CD4-positive, alpha-beta T cell (primary cell): Measurements from ENCODE around the gene PCSK1. TPM values are rescaled to one million over a fixed set of nuclear protein-coding genes. Genes with fewer than 3 reads are reported as not detected.

Source experiments
- ATAC-seq: fragments of 200-7000 bp; cut with Tn5 transposase; one replicate; pipeline ENCODE4 v1.10.0; 2022; ENCODE audit warnings: mild to moderate bottlenecking; ENCODE audit not compliant: poor library complexity
- CTCF ChIA-PET: fragments of 350-600 bp; sonication (Branson Sonifier 250); formaldehyde crosslinking; loops from one replicate; lab custom pipeline; 2021; ENCODE audit warnings: antibody characterized with exemption, inconsistent platforms; lab: Charles Lee
- POLR2A ChIA-PET: fragments of 350-600 bp; sonication (Branson Sonifier 250); formaldehyde crosslinking; loops from one replicate; lab custom pipeline; 2021; ENCODE audit warnings: antibody characterized with exemption, inconsistent platforms; lab: Charles Lee
- DNase-seq, 14 experiments: peaks; one replicate each; pipeline ENCODE4 v3.0.0-alpha.2; 2013 to 2020; ENCODE audit warnings: mixed read lengths in 2 of 14
- H3K27ac ChIP-seq, 2 donors: one replicate each; pipeline versions ENCODE4 v1.5.1 to v1.7.0; 2013; ENCODE audit warnings: low read length in 2 of 2, low read depth in 1 of 2, mild to moderate bottlenecking in 1 of 2
- H3K27me3 ChIP-seq, 2 experiments: 1 replicate in 1 of 2; 2 replicates in 1 of 2; pipeline versions ENCODE4 v1.6.1 to v1.7.0; 2013; ENCODE audit warnings: low read length in 2 of 2, control low read depth in 1 of 2, mild to moderate bottlenecking in 1 of 2, moderate library complexity in 1 of 2; ENCODE audit not compliant: insufficient read depth in 2 of 2, control insufficient read depth in 1 of 2
- H3K36me3 ChIP-seq: one replicate; pipeline ENCODE4 v1.6.1; 2013; ENCODE audit warnings: low read length, control low read depth; ENCODE audit not compliant: insufficient read depth
- H3K4me1 ChIP-seq: one replicate; pipeline ENCODE4 v1.6.1; 2013; ENCODE audit warnings: low read length, control low read depth; ENCODE audit not compliant: insufficient read depth
- H3K4me3 ChIP-seq: one replicate; pipeline ENCODE4 v1.5.1; 2013; ENCODE audit warnings: mild to moderate bottlenecking, low read length, moderate library complexity
- H3K9me3 ChIP-seq, 2 experiments: 1 replicate in 1 of 2; 2 replicates in 1 of 2; pipeline versions ENCODE4 v1.6.1 to v1.7.0; 2013; ENCODE audit warnings: low read length in 2 of 2, mild to moderate bottlenecking in 2 of 2, control low read depth in 1 of 2, moderate library complexity in 1 of 2; ENCODE audit not compliant: control insufficient read depth in 1 of 2, insufficient read depth in 1 of 2
- H3K27ac Mint-ChIP-seq: one replicate; pipeline ENCODE4 v1.8.0; 2020; ENCODE audit warnings: mixed read lengths
- H3K27me3 Mint-ChIP-seq: one replicate; pipeline ENCODE4 v1.8.0; 2021; ENCODE audit warnings: mixed read lengths
- H3K36me3 Mint-ChIP-seq: one replicate; pipeline ENCODE4 v1.8.0; 2021; ENCODE audit warnings: low read depth, mixed read lengths
- H3K4me1 Mint-ChIP-seq: one replicate; pipeline ENCODE4 v1.8.0; 2021; ENCODE audit warnings: low read depth, mixed read lengths
- H3K4me3 Mint-ChIP-seq: one replicate; pipeline ENCODE4 v1.8.0; 2020; ENCODE audit warnings: mild to moderate bottlenecking, mixed read lengths
- H3K9me3 Mint-ChIP-seq: one replicate; pipeline ENCODE4 v1.8.0; 2020; ENCODE audit warnings: mixed read lengths
- intact Hi-C, 2 experiments: fragments of 100-400 bp; cut with DNase I in 1 of 2; cut with micrococcal nuclease in 1 of 2; formaldehyde crosslinking; loops; one replicate each; pipeline versions ENCODE4 v1.15.1 to v1.9.0; 2023 to 2025; cut with DNase I, micrococcal nuclease
- total RNA-seq, 174 experiments: library from RNA in 2 of 174; stranded (reverse) in 2 of 174; gene quantifications; one replicate each; pipeline ENCODE4 v1.2.3 and lab custom pipeline; 2021 to 2026
- TF ChIP-seq, protein P1 (sequence below): fragments of 200-600 bp; IDR thresholded peaks from one replicate; pipeline ENCODE4 v1.8.0; 2022; ENCODE audit warnings: antibody characterized with exemption, mild to moderate bottlenecking

PCSK1 gene
- total RNA-seq, 2 experiments from 2014 or later, result not detected

- H3K27ac Mint-ChIP-seq, result no peak overlapping the region
- Histone ChIP-seq H3K4me1 (no peaks in the 10 kb centered on the region), H3K4me3 (no peak overlapping the region), H3K9me3 (no peaks in the 10 kb centered on the region), H3K36me3 (no peaks in the 10 kb centered on the region), H3K27ac (no peak overlapping the region), H3K27me3 (peaks cover 0 to 4% of the 10 kb centered on the region in 2 experiments)
- H3K4me3 Mint-ChIP-seq, result no peak overlapping the region
- peaks cover 9% of the 10 kb centered on the region for H3K27me3 Mint-ChIP-seq
- POLR2A ChIA-PET, result no interaction called here
- no peaks in the 10 kb centered on the region for H3K4me1 Mint-ChIP-seq
- H3K36me3 Mint-ChIP-seq, result no peaks in the 10 kb centered on the region
- TF ChIP-seq, protein P1, sequence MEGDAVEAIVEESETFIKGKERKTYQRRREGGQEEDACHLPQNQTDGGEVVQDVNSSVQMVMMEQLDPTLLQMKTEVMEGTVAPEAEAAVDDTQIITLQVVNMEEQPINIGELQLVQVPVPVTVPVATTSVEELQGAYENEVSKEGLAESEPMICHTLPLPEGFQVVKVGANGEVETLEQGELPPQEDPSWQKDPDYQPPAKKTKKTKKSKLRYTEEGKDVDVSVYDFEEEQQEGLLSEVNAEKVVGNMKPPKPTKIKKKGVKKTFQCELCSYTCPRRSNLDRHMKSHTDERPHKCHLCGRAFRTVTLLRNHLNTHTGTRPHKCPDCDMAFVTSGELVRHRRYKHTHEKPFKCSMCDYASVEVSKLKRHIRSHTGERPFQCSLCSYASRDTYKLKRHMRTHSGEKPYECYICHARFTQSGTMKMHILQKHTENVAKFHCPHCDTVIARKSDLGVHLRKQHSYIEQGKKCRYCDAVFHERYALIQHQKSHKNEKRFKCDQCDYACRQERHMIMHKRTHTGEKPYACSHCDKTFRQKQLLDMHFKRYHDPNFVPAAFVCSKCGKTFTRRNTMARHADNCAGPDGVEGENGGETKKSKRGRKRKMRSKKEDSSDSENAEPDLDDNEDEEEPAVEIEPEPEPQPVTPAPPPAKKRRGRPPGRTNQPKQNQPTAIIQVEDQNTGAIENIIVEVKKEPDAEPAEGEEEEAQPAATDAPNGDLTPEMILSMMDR, result no peak
- H3K9me3 Mint-ChIP-seq, result no peaks in the 10 kb centered on the region
- no peak for DNase-seq
- intact Hi-C loops, result no loop called here
- no peak for ATAC-seq
- CTCF ChIA-PET, result no interaction called here
Observed at GRCh38 chr5:96408841-96409538, 24.1 kb downstream of the PCSK1 start.

DNA sequence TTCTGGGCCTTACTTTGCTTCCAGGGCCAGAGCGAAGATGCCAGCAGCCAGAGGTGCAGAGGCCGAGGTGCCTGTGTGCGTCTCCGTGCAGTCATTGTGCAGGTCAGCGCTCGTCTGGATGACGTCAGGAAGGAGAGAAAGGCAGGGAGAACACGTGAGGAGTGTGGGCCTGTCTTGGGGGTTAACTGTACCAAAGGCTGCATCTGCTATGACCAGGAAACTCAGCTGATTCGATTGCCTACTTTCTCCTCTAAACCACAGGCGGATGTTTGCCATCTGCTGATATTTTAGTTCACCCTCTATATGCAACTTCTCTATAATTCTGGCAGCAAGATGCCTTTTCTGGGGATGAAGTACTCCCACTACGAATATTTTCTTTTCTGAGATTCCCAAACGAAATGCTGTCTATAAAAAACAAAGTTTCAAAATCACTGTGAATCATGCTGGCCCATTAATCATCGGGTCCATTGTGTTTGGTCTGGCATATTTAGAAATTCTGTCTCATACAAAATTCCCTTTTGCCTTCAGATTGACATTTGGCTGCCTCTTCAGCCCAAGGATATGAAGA, 24.8 kb downstream of the PCSK1 start:
- intact Hi-C loops, result no loop called here
- CTCF ChIA-PET, result no interaction called here
- H3K36me3 Mint-ChIP-seq, result no peaks in the 10 kb centered on the region

DNA sequence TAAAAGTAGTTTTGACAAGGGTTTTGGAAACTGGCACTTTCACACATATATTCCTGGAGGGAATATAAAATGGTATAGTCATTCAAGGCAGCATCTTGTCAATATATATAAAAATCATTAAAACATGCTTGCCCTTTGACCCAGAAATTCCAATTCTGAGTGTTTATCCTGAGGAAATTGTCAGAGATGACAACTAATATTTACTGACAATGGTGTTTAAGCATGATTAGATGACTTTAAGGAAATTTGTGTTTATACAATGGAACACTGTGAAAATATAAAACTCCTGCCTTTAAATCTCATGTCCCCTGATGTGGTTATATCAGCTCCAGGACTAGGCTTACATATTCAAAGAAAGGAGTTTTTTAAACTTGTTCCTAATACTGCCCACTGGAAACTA, 25.6 kb downstream of the PCSK1 start:
- ATAC-seq, result no peak
- Mint-ChIP-seq H3K9me3 (no peaks in the 10 kb centered on the region), H3K4me1 (no peaks in the 10 kb centered on the region), H3K36me3 (no peaks in the 10 kb centered on the region), H3K27ac (no peak overlapping the region), H3K27me3 (peaks cover 9% of the 10 kb centered on the region), H3K4me3 (no peak overlapping the region)
- H3K36me3 ChIP-seq, result no peaks in the 10 kb centered on the region
- H3K9me3 ChIP-seq, result no peaks in the 10 kb centered on the region
- no peak overlapping the region for H3K27ac ChIP-seq
- intact Hi-C loops, result no loop called here
- ChIA-PET CTCF (no interaction called here), POLR2A (no interaction called here)
- H3K4me3 ChIP-seq, result no peak overlapping the region
- TF ChIP-seq, protein P1, result no peak
- DNase-seq, result no peak
- H3K27me3 ChIP-seq, result no peaks in the 10 kb centered on the region
- no peaks in the 10 kb centered on the region for H3K4me1 ChIP-seq

More for the DNA sequence above, 24.8 kb downstream of the PCSK1 start:
- H3K27me3 Mint-ChIP-seq, result peaks cover 9% of the 10 kb centered on the region
- no peaks in the 10 kb centered on the region for H3K4me1 Mint-ChIP-seq
- no peak overlapping the region for H3K4me3 Mint-ChIP-seq
- ATAC-seq (no peak), DNase-seq (no peak)
- H3K4me3 ChIP-seq, result no peak overlapping the region
- no peaks in the 10 kb centered on the region for H3K9me3 ChIP-seq
- H3K27ac Mint-ChIP-seq, result no peak overlapping the region
- no peaks in the 10 kb centered on the region for H3K4me1 ChIP-seq
- H3K27me3 ChIP-seq, result peaks cover 0 to 1% of the 10 kb centered on the region in 2 experiments
- H3K9me3 Mint-ChIP-seq, result no peaks in the 10 kb centered on the region
- H3K27ac ChIP-seq, result no peak overlapping the region
- TF ChIP-seq, protein P1, result no peak
- no peaks in the 10 kb centered on the region for H3K36me3 ChIP-seq
- POLR2A ChIA-PET, result no interaction called here
